Femur (tissue), 1 donor: ENCODE data around the gene KANK2.

Experiments used
- DNase-seq: peaks from one replicate; pipeline ENCODE4 v3.0.0-alpha.2; 2017

KANK2 gene

DNA sequence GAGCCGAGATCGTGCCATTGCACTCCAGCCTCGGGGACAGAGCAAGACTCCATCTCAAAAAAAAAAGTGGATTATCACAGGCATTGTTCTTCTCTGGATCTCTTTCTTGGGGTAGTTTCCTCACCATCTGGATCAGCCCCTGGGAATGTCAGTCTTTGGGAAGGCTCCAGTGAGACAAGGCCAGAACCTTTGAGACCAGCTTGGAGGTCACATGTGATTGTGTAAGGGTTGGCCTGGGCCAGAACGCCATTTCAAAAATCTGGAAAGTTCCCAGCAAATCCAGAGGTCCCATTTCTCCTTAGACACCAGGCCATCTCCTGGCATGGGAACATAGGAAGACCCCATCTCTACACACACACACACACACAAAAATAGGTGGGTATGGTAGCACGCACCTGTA lies 27.8 kb upstream of the KANK2 start:
- DNase-seq: no peak

GRCh38 chr19:11224429-11224828 lies 27.1 kb upstream of the KANK2 start:
- no peak for DNase-seq

DNA sequence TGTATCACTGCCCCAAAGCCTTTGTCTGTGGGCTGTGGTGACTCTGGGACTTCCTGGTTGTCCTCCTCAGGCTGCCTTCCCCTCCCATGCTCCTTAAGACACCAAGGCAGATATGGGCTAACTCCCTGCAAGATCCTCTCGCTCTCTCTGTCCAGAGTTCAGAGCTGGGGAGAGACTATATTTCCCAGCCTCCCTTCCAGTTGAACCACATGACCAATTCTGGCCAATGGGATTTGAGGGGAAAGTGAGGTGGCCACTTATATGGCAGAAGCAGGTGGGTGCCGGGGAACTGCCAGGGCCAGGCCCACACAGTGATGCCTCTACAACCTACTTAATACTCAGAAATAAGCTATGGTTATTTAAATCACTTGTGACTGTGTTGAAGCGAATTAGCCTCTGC lies 25.9 kb upstream of the KANK2 start:
- DNase-seq: no peak

GRCh38 chr19:11221082-11221598 lies 23.8 kb upstream of the KANK2 start:
- DNase-seq: no peak

GRCh38 chr19:11214387-11214786 lies 17.0 kb upstream of the KANK2 start:
- DNase-seq: no peak

GRCh38 chr19:11210656-11210928 lies 13.2 kb upstream of the KANK2 start:
- DNase-seq: no peak

- no peak for DNase-seq
These were observed 12.7 kb upstream of the KANK2 start for GRCh38 chr19:11209839-11210655.

- no peak for DNase-seq
These were observed 11.5 kb upstream of the KANK2 start for GRCh38 chr19:11208561-11209471.

DNA sequence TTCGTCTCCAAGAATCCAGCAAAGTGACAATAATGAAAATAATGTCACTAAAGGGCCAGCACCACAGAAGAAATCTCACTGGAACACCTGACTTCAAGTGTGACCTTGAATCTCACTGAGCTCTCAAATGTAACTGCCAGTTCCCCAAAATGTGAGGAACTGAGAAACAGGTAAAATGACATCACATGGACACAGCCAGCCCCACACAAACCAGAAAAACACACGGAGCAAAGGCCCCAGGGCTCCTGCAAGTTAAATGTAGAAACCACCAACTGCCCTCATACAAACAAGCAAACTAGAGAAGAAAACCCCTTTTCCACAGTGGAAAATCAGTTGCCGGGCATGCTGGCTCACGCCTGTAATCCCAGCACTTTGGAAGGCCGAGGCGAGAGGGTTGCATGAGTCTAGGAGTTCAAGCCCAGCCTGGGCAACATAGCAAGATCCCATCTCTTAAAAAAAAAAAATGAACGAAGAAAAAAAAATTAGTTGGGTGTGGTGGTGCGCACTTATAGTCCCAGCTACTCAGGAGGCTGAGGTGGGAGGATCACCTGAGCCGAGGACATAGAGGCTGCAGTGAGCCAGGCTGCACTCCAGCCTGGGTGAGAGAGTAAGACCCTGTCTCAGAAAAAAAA lies 8.7 kb upstream of the KANK2 start:
- no peak for DNase-seq

DNA sequence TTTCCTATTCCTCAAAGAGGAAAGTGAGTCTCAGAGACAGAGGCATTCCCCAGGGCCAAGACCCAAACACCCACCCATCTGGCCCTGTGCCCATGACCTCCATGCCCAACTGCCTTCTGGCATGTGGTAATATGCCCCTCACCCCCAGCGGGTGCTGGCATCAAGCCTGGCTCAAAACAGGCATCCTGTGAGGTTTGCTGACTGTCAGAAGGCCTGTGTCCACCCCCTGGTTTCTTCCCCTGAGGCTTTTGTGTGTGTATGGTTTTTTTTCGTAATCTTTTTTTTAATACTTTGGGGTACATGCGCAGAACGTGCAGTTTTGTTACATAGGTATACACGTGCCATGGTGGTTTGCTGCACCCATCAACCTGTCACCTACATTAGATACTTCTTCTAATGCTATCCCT lies 7.6 kb upstream of the KANK2 start:
- no peak for DNase-seq

DNA sequence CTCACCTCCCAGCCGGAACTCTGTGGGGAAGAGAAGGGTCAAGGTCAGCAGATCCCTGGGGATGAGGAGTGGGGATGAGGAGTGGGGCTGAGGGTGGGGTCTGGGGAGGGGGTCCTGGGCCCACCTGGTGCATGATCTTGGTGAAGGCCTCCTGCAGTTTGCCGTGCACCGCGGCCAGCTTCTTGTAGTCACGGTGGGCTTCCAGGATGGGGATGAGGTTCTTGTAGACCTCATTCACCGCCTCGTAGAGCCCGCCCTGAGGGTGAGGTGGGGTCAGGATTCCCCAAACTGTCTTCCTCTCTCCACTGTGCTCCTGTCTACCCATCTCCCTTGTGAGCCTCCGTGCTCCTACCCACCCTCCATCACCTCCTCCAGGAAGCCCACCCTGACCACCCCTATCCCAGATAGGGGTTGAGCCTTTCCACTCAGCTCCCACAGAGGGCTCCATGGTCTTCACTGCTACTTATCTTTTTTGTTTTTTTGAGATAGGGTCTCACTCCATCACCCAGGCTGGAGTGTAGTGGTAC lies 6.8 kb upstream of the KANK2 start:
- no peak for DNase-seq

DNA sequence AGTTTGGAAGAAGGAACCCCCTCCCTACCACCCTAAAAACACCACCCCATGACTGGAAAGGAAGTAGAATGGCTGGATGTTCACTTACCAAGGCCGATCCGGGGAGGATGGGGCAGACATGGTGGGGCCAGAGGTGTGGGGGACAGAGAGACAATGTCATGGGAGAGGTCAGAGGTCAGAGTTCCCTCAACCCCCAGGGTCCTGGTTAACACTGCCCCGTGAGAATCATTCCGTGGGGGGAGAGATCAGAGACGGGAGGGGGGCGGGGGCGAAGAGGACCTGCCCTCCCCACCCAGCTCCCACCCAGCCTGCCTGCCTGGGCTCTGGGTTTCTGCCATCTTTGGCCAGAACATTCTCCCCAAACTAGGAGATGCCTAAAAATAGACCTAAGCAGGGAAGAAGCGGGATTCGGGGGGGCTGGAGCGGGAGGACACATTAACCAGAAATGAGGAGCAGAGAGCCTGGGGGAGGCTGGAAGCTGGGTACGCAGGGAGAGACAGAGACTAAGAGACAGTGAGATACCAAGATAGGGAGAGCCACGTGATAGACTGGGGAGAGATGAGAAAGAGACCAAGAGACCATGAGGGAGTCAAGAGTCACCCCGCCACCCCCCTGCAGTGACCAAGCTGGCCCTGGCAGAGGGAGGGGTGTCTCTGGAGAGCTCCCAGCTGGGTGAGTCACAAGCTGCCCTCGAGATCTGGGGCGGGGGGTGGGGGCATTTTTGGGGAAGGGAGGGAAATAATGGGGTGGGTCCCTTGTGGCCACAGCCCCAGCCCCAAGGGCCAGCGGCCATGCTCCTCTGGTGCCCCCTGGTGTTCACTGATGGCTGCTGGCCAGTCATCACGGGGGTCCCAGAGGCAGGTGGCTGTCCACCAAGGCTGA lies 6.1 kb upstream of the KANK2 start:
- peak; percentile 81 for DNase-seq

- DNase-seq: no peak
These were observed 5.3 kb upstream of the KANK2 start for GRCh38 chr19:11202488-11203193.

GRCh38 chr19:11201791-11202190 lies 4.4 kb upstream of the KANK2 start:
- DNase-seq: no peak

GRCh38 chr19:11200931-11201330 lies 3.6 kb upstream of the KANK2 start:
- DNase-seq: no peak

DNA sequence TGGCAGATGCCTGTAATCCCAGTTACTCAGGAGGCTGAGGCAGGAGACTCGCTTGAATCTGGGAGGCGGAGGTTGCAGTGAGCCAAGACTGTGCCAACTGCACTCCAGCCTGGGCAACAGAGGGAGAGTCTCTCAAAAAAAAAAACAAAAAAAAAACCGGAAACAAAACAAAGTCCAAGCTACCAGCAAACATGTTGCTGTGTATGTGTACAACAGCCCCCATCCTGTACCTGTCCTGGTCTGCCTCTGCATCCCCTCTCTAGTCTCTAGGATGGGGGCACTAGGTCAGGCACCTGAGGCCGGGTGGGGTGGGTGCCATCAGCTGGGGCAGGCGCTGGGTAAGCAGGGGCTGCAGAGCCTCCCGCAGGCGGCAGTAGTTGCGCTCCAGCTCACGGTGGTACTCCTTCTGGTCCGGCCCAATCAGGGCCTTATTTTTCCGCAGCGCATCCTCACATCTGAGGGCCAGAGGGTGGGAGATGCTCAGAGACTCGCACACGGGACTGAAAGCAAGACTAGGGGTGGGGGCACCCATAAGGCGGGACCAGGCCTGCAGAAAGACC lies 2.8 kb upstream of the KANK2 start:
- DNase-seq: no peak

DNA sequence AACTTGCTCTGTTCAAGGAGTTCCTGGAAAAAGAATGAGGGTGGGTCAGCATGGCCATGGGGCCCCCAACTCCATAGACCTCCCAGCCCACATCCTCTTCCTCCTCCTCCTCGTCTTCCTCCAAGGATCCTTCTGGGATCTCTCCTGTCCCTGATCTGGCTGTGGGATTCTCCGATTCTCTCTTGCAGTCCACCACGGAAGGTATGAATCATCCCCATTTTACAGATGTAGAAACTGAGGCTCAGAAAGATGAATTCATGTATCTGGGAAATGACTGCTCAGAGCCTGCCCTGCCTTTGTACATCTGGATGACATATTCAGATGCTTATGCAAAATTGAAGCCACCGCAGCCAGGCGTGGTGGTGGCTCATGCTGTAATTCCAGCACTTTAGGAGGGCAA lies 2.2 kb upstream of the KANK2 start:
- no peak for DNase-seq

GRCh38 chr19:11198769-11199424 lies 1.6 kb upstream of the KANK2 start:
- no peak for DNase-seq

DNA sequence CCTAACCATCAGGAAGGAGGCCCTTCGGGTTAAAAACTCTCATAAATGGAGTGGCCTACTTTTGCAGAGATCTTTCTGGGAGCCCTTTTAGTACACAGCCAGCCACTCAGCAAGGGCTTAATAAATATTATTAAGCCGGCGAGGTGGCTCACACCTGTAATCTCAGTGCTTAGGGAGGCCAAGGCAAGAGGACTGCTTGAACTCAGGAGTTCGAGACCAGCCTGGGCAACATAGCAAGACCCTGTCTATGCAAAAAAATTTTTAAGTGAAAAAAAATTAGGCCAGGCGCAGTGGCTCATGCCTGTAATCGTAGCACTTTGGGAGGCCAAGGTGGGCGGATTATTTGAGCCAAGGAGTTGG lies 810 bp upstream of the KANK2 start:
- DNase-seq: no peak

DNA sequence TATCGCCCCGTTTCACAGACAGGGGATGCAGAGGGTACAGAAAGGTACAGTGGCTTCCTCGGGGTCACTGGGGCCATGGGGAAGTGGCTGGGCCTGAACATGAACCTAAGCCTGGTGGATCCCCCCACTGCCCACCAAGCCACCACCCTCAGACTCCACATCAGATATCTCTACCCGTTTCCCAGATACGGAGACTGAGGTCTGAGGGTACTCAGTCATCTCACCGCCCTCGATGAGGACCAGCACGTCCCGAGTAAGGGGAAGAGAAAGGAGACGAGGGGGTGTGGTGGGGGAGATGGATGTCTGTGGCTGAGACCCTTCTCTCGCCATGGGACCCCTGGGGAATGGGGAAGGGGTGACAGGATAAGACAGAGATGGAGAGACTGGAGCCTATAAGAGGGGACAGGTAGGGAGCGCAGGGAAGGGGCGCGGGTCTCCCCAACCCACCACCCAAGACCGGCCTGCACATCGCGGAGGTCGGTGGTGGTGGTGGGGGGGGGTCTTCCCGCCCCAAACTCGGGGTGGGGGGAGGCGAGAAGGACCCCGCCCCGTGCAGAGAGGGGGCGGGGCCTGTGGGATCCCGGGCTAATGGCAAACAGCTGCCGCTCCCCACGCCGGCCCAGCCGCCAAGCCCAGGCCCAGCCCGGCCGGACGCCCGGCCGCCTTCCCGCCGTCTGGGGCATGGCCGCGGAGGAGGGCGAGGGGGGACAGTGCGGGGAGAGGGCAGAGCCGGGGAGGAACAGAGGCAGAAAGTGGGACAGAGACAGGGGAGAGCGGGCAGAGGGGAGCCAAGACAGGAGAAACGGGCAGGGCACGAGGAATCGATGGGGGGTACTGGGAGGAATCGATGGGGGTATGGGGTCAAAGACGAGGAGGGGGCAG lies 698 bp downstream of the KANK2 start:
- DNase-seq: peak; percentile 77
